ENCODE results near the gene NDRG3. TPM values are rescaled to one million over a fixed set of nuclear protein-coding genes. Genes with fewer than 3 reads are reported as not detected.

Gene NDRG3
- total RNA-seq, 1 donor from 2014 or later: 24.3 TPM

- H3K36me3 Mint-ChIP-seq: peaks cover 6% of the 10 kb centered on the region
- no peak overlapping the region for H3K4me3 Mint-ChIP-seq
- DNase-seq (ENCODE audit: low spot score in 2 of 2, unreplicated experiment in 2 of 2): no peak
- no peak for TF ChIP-seq CTCF (IDR thresholded peaks at IDR 0.05; ENCODE audit: unreplicated experiment)
- H3K27me3 Mint-ChIP-seq (ENCODE audit: low read depth): no peaks in the 10 kb centered on the region
- no peak overlapping the region for H3K27ac Mint-ChIP-seq
- no peaks in the 10 kb centered on the region for H3K4me1 Mint-ChIP-seq
- no peaks in the 10 kb centered on the region for H3K9me3 Mint-ChIP-seq
Measured at GRCh38 chr20:36760647-36761046, 14.8 kb upstream of the NDRG3 start.

- Mint-ChIP-seq H3K4me1 (no peaks in the 10 kb centered on the region), H3K4me3 (no peak overlapping the region), H3K36me3 (peaks cover 6% of the 10 kb centered on the region), H3K27ac (no peak overlapping the region), H3K9me3 (no peaks in the 10 kb centered on the region), H3K27me3 (ENCODE audit: low read depth) (no peaks in the 10 kb centered on the region)
- TF ChIP-seq CTCF (IDR thresholded peaks at IDR 0.05; ENCODE audit: unreplicated experiment): no peak
- no peak for DNase-seq (ENCODE audit: low spot score in 2 of 2, unreplicated experiment in 2 of 2)
Measured at GRCh38 chr20:36758276-36758675, 12.4 kb upstream of the NDRG3 start.

GRCh38 chr20:36756496-36756895 lies 10.6 kb upstream of the NDRG3 start:
- no peak for TF ChIP-seq CTCF (IDR thresholded peaks at IDR 0.05; ENCODE audit: unreplicated experiment)
- Mint-ChIP-seq H3K4me3 (no peak overlapping the region), H3K27ac (no peak overlapping the region), H3K36me3 (peaks cover 11% of the 10 kb centered on the region), H3K4me1 (no peaks in the 10 kb centered on the region), H3K9me3 (no peaks in the 10 kb centered on the region), H3K27me3 (ENCODE audit: low read depth) (no peaks in the 10 kb centered on the region)
- no peak for DNase-seq (ENCODE audit: low spot score in 2 of 2, unreplicated experiment in 2 of 2)

GRCh38 chr20:36754656-36755222 lies 8.8 kb upstream of the NDRG3 start:
- peak overlapping the region; percentile 35 for H3K27ac Mint-ChIP-seq
- H3K4me1 Mint-ChIP-seq: no peaks in the 10 kb centered on the region
- peaks cover 15% of the 10 kb centered on the region for H3K36me3 Mint-ChIP-seq
- no peaks in the 10 kb centered on the region for H3K27me3 Mint-ChIP-seq (ENCODE audit: low read depth)
- no peak overlapping the region for H3K4me3 Mint-ChIP-seq
- DNase-seq (ENCODE audit: low spot score in 2 of 2, unreplicated experiment in 2 of 2): no peak
- no peak for TF ChIP-seq CTCF (IDR thresholded peaks at IDR 0.05; ENCODE audit: unreplicated experiment)
- H3K9me3 Mint-ChIP-seq: no peaks in the 10 kb centered on the region

GRCh38 chr20:36752582-36752981 lies 6.7 kb upstream of the NDRG3 start:
- no peaks in the 10 kb centered on the region for H3K9me3 Mint-ChIP-seq
- peaks cover 12% of the 10 kb centered on the region for H3K36me3 Mint-ChIP-seq

More at GRCh38 chr20:36752582-36752981, 6.7 kb upstream of the NDRG3 start:
- Mint-ChIP-seq H3K27ac (no peak overlapping the region), H3K4me3 (no peak overlapping the region), H3K27me3 (ENCODE audit: low read depth) (no peaks in the 10 kb centered on the region), H3K4me1 (no peaks in the 10 kb centered on the region)
- no peak for TF ChIP-seq CTCF (IDR thresholded peaks at IDR 0.05; ENCODE audit: unreplicated experiment)
- DNase-seq (ENCODE audit: low spot score in 2 of 2, unreplicated experiment in 2 of 2): no peak
